ENCODE results near the gene DUSP16. TPM values are rescaled to one million over a fixed set of nuclear protein-coding genes. Genes with fewer than 3 reads are reported as not detected.

DUSP16 gene
- total RNA-seq, 1 experiment from 2014 or later: 63.9 TPM

DNA sequence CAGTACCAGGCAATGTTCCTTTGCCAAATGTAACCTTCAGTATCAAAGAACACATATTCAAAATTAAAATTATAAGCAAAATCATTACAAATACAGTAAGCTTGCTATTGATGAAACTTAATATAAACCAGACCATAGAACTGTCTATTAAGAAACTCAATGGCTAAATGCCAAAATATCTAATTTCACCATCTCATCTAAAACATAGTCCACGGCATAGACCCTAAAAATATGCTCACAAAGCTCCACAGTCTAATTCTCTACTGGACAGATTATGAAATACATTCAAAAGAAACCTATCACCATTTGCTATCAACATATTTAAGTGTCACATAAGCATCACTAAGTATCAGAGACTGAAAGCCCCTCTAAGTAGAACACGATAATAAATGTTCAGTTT lies 25.2 kb downstream of the DUSP16 start:
- Histone ChIP-seq H3K27me3 (replicated peaks; ENCODE audit: control insufficient read depth, insufficient read depth, low read length) (no peaks in the 10 kb centered on the region), H3K36me3 (ENCODE audit: control insufficient read depth, insufficient read depth, low read length) (no peaks in the 10 kb centered on the region), H3K9me3 (no peaks in the 10 kb centered on the region), H3K4me1 (peaks cover 42% of the 10 kb centered on the region), H3K4me3 (ENCODE audit: low read depth, low read length) (no peak overlapping the region)
- Mint-ChIP-seq H3K27ac (ENCODE audit: unreplicated experiment) (no peak overlapping the region), H3K36me3 (ENCODE audit: insufficient read depth, unreplicated experiment) (peaks cover 32% of the 10 kb centered on the region), H3K27me3 (ENCODE audit: insufficient read depth, unreplicated experiment) (no peaks in the 10 kb centered on the region), H3K4me1 (ENCODE audit: low read depth, unreplicated experiment) (peaks cover 40% of the 10 kb centered on the region), H3K9me3 (ENCODE audit: unreplicated experiment) (no peaks in the 10 kb centered on the region), H3K4me3 (ENCODE audit: unreplicated experiment) (no peak overlapping the region)
- DNase-seq: no peak
- intact Hi-C loops (cut with micrococcal nuclease; ENCODE audit: unreplicated experiment): no loop called here
- CTCF ChIA-PET: interaction anchor here (1.0 kb wide), 1 partner anchor 10 kb away, joined by 3 read pairs; no protein-coding TSS in a partner anchor
- BruUV-seq (replicated peaks): no TSS peak
- TF ChIP-seq, protein P1, sequence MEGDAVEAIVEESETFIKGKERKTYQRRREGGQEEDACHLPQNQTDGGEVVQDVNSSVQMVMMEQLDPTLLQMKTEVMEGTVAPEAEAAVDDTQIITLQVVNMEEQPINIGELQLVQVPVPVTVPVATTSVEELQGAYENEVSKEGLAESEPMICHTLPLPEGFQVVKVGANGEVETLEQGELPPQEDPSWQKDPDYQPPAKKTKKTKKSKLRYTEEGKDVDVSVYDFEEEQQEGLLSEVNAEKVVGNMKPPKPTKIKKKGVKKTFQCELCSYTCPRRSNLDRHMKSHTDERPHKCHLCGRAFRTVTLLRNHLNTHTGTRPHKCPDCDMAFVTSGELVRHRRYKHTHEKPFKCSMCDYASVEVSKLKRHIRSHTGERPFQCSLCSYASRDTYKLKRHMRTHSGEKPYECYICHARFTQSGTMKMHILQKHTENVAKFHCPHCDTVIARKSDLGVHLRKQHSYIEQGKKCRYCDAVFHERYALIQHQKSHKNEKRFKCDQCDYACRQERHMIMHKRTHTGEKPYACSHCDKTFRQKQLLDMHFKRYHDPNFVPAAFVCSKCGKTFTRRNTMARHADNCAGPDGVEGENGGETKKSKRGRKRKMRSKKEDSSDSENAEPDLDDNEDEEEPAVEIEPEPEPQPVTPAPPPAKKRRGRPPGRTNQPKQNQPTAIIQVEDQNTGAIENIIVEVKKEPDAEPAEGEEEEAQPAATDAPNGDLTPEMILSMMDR (IDR thresholded peaks at IDR 0.05; ENCODE audit: insufficient read depth in 1 of 2, low read depth in 1 of 2, low read length in 1 of 2, severe bottlenecking in 1 of 2, unreplicated experiment in 1 of 2): no peak
- POLR2A ChIA-PET: no interaction called here

DNA sequence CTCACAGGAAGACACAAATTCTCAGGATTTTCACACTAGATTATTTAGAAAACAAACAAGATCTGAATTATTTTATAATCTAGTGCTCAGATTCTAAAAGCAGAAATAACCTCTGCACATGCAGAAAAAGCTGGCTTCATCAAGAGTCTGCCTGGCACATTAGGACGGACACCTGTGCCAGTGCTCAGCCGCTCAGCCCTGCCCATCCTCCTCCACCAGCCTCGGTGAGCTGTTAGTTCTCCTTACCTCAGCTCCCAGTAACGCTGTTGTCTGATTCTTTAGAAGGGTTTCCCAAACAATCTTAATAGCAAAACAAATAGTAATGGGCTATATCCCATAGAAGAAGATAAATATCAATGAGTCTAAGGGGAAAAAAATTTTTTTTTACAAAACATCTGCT lies 27.7 kb downstream of the DUSP16 start:
- intact Hi-C loops (cut with micrococcal nuclease; ENCODE audit: unreplicated experiment): no loop called here
- H3K4me3 Mint-ChIP-seq (ENCODE audit: unreplicated experiment): no peak overlapping the region
- Histone ChIP-seq H3K36me3 (ENCODE audit: control insufficient read depth, insufficient read depth, low read length) (no peaks in the 10 kb centered on the region), H3K9me3 (no peaks in the 10 kb centered on the region), H3K27me3 (replicated peaks; ENCODE audit: control insufficient read depth, insufficient read depth, low read length) (no peaks in the 10 kb centered on the region), H3K4me3 (ENCODE audit: low read depth, low read length) (no peak overlapping the region), H3K4me1 (peaks cover 62% of the 10 kb centered on the region)
- peaks cover 17% of the 10 kb centered on the region for H3K36me3 Mint-ChIP-seq (ENCODE audit: insufficient read depth, unreplicated experiment)
- H3K4me1 Mint-ChIP-seq (ENCODE audit: low read depth, unreplicated experiment): peaks cover 40% of the 10 kb centered on the region
- no TSS peak for BruUV-seq (replicated peaks)
- TF ChIP-seq, protein P1 (IDR thresholded peaks at IDR 0.05; ENCODE audit: insufficient read depth in 1 of 2, low read depth in 1 of 2, low read length in 1 of 2, severe bottlenecking in 1 of 2, unreplicated experiment in 1 of 2): no peak
- ChIA-PET POLR2A (no interaction called here), CTCF (interaction anchor here (1.0 kb wide), 1 partner anchor 28 kb away, joined by 3 read pairs; the partner anchor contains the start of gene DUSP16)
- H3K27ac Mint-ChIP-seq (ENCODE audit: unreplicated experiment): peak overlapping the region; percentile 90
- DNase-seq: no peak
- no peaks in the 10 kb centered on the region for H3K9me3 Mint-ChIP-seq (ENCODE audit: unreplicated experiment)
- H3K27me3 Mint-ChIP-seq (ENCODE audit: insufficient read depth, unreplicated experiment): no peaks in the 10 kb centered on the region

DNA sequence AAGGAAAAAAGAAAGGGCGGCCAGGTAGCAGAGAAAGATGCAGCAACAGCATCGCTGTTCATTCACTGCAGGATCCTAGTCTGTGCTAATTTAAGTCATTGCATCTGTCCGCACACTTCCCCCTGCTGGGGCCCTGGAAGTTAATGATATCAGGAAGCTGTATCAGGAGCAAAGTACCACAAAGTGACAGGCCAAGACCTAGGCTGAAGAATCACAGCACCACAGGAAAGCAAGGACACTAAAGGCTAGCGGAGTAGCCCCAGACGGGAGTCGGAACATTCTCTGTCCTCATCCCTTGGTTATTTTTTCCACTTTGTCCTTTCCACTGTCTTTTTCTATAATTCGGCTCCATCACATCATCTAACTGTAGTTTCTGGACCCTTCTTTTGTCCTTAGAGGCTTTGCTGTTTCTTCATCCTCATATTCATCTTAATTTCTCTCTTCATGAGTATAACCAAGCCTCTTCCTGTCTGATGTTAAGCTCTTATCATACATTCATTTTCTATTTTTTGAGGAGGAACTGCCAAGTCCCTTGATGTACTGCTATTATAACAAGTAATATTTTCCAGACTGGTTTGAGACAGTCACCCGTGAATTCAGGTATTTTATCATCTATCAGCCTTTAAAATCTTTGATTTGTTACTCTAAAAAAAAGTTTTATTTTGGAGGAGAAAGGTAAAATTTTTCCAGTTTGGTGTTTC lies 28.3 kb downstream of the DUSP16 start:
- no peaks in the 10 kb centered on the region for H3K9me3 ChIP-seq
- DNase-seq: peak; percentile 58 to 74
- Mint-ChIP-seq H3K4me1 (ENCODE audit: low read depth, unreplicated experiment) (peaks cover 44% of the 10 kb centered on the region), H3K9me3 (ENCODE audit: unreplicated experiment) (no peaks in the 10 kb centered on the region), H3K27ac (ENCODE audit: unreplicated experiment) (peak overlapping the region; percentile 90), H3K27me3 (ENCODE audit: insufficient read depth, unreplicated experiment) (no peaks in the 10 kb centered on the region), H3K36me3 (ENCODE audit: insufficient read depth, unreplicated experiment) (peaks cover 22% of the 10 kb centered on the region), H3K4me3 (ENCODE audit: unreplicated experiment) (peak overlapping the region; percentile 25)
- no peaks in the 10 kb centered on the region for H3K27me3 ChIP-seq (replicated peaks; ENCODE audit: control insufficient read depth, insufficient read depth, low read length)
- ChIA-PET CTCF (interaction anchor here (0.7 to 1.0 kb wide), 2 partner anchors 29 to 131 kb away, joined by 3 read pairs; partner anchors contain the start of gene DUSP16), POLR2A (interaction anchor here (2.3 kb wide), 1 partner anchor 130 kb away, joined by 9 read pairs; no protein-coding TSS in a partner anchor)
- H3K4me3 ChIP-seq (ENCODE audit: low read depth, low read length): no peak overlapping the region
- TF ChIP-seq, protein P1 (IDR thresholded peaks at IDR 0.05; ENCODE audit: insufficient read depth in 1 of 2, low read depth in 1 of 2, low read length in 1 of 2, severe bottlenecking in 1 of 2, unreplicated experiment in 1 of 2): no peak
- BruUV-seq (replicated peaks): no TSS peak
- H3K4me1 ChIP-seq: peaks cover 68% of the 10 kb centered on the region
- no peaks in the 10 kb centered on the region for H3K36me3 ChIP-seq (ENCODE audit: control insufficient read depth, insufficient read depth, low read length)
- intact Hi-C loops (cut with micrococcal nuclease; ENCODE audit: unreplicated experiment): no loop called here
